Activated T-cell treated with anti-CD3 and anti-CD28 coated beads, Interleukin-2, amount 50 U/mL, for 4 hours (primary cell): ENCODE data around the gene KCNA5. TPM values are rescaled to one million over a fixed set of nuclear protein-coding genes. Genes with fewer than 3 reads are reported as not detected.

Experiments used
- ATAC-seq, 2 donors: fragments of 200-7000 bp; cut with Tn5 transposase; one replicate each; pipeline ENCODE4 v1.10.0; 2021
- DNase-seq: peaks from one replicate; pipeline ENCODE4 v3.0.0-alpha.2; 2020
- H3K27me3 Mint-ChIP-seq: one replicate; pipeline ENCODE4 v1.8.0; 2021; ENCODE audit warnings: low read depth, mixed read lengths
- H3K36me3 Mint-ChIP-seq: one replicate; pipeline ENCODE4 v1.8.0; 2022; ENCODE audit warnings: mixed read lengths; ENCODE audit not compliant: insufficient read depth
- H3K4me1 Mint-ChIP-seq: one replicate; pipeline ENCODE4 v1.8.0; 2021; ENCODE audit warnings: low read depth, mixed read lengths
- H3K4me3 Mint-ChIP-seq: one replicate; pipeline ENCODE4 v1.8.0; 2021; ENCODE audit warnings: mild to moderate bottlenecking, moderate library complexity, mixed read lengths
- H3K9me3 Mint-ChIP-seq: one replicate; pipeline ENCODE4 v1.8.0; 2021; ENCODE audit warnings: mixed read lengths
- total RNA-seq, 3 donors: library from RNA; stranded (reverse); gene quantifications; one replicate each; pipeline ENCODE4 v1.2.1, GENCODE V29; 2021

The KCNA5 gene
- total RNA-seq, 3 donors from 2014 or later = not detected

- Mint-ChIP-seq H3K27me3 (peaks cover 9% of the 10 kb centered on the region), H3K4me3 (no peak overlapping the region), H3K9me3 (no peaks in the 10 kb centered on the region), H3K4me1 (no peaks in the 10 kb centered on the region), H3K36me3 (no peaks in the 10 kb centered on the region)
- no peak for DNase-seq
- no peak for ATAC-seq
Measured at GRCh38 chr12:5036031-5036430, 7.6 kb upstream of the KCNA5 start.

- H3K36me3 Mint-ChIP-seq = no peaks in the 10 kb centered on the region
- peaks cover 18% of the 10 kb centered on the region for H3K27me3 Mint-ChIP-seq
- H3K9me3 Mint-ChIP-seq = no peaks in the 10 kb centered on the region
- DNase-seq = no peak
- no peaks in the 10 kb centered on the region for H3K4me1 Mint-ChIP-seq
- no peak overlapping the region for H3K4me3 Mint-ChIP-seq
- no peak for ATAC-seq
Measured at GRCh38 chr12:5037795-5038357, 5.8 kb upstream of the KCNA5 start.

DNA sequence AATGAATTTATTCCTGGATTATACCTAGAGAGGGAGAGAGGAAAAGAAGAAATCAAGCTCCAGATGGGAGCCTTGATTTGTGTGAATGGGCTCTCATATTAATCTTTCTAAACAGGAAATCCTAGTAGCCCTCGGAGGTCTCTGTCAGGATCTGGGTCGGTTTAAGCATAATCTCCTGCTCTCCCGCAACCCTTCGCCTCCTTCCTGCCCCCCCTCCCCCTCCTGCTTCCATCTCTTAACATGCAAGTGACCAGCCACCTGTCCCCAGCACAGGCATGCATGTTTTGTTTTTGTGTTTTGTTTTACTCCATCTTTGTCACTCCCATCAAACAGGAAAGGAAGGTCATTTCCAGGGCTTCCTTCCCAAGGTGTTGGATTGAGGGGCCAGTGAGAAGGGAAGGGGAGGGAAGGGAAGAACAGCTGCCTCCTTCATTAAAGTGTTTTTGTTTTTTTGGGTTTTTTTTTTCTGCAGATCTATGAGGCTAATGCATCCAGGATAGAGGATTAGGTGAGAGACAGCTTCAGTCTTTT is 4.8 kb upstream of the KCNA5 start:
- H3K27me3 Mint-ChIP-seq = peaks cover 25% of the 10 kb centered on the region
- no peaks in the 10 kb centered on the region for H3K4me1 Mint-ChIP-seq
- H3K4me3 Mint-ChIP-seq = no peak overlapping the region
- no peaks in the 10 kb centered on the region for H3K36me3 Mint-ChIP-seq
- no peaks in the 10 kb centered on the region for H3K9me3 Mint-ChIP-seq
- DNase-seq (no peak), ATAC-seq (no peak)

GRCh38 chr12:5039815-5040214 is 3.9 kb upstream of the KCNA5 start:
- Mint-ChIP-seq H3K27me3 (peaks cover 25% of the 10 kb centered on the region), H3K36me3 (no peaks in the 10 kb centered on the region), H3K4me1 (no peaks in the 10 kb centered on the region), H3K9me3 (no peaks in the 10 kb centered on the region), H3K4me3 (no peak overlapping the region)
- ATAC-seq = no peak
- no peak for DNase-seq

- Mint-ChIP-seq H3K4me3 (no peak overlapping the region), H3K36me3 (no peaks in the 10 kb centered on the region), H3K27me3 (peaks cover 29% of the 10 kb centered on the region), H3K9me3 (no peaks in the 10 kb centered on the region), H3K4me1 (no peaks in the 10 kb centered on the region)
- ATAC-seq = no peak
- DNase-seq = no peak
Measured at GRCh38 chr12:5040368-5040767, 3.3 kb upstream of the KCNA5 start.

GRCh38 chr12:5044420-5045295 is 979 bp downstream of the KCNA5 start:
- Mint-ChIP-seq H3K4me1 (no peaks in the 10 kb centered on the region), H3K9me3 (no peaks in the 10 kb centered on the region), H3K27me3 (peaks cover 31% of the 10 kb centered on the region), H3K4me3 (no peak overlapping the region), H3K36me3 (no peaks in the 10 kb centered on the region)
- DNase-seq = no peak
- no peak for ATAC-seq

DNA sequence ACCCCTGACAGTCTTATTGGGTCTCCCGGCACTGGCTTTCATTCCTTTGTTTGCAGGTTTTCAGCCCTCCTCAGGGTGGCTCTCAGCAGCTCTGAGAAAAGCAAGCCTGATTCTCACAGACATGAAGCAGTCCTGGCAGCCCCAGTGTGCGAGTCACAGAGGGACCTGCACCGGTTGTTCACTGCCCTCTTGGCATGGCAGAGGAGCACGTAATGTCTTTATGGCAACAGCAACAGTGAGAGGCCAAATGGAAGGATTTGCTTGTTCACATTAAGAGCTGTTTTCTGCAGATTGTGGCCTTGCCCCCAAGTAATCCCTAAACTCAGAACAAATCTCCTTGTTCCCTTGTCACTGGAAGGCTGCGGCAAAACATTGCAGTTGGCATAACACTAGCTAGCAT is 3.4 kb downstream of the KCNA5 start:
- no peak for ATAC-seq
- peaks cover 27% of the 10 kb centered on the region for H3K27me3 Mint-ChIP-seq
- no peak for DNase-seq
- H3K36me3 Mint-ChIP-seq = no peaks in the 10 kb centered on the region
- H3K9me3 Mint-ChIP-seq = no peaks in the 10 kb centered on the region
- H3K4me3 Mint-ChIP-seq = no peak overlapping the region
- no peaks in the 10 kb centered on the region for H3K4me1 Mint-ChIP-seq

- Mint-ChIP-seq H3K4me1 (no peaks in the 10 kb centered on the region), H3K36me3 (no peaks in the 10 kb centered on the region), H3K27me3 (peaks cover 22% of the 10 kb centered on the region), H3K4me3 (no peak overlapping the region), H3K9me3 (no peaks in the 10 kb centered on the region)
- ATAC-seq (no peak), DNase-seq (no peak)
Measured at GRCh38 chr12:5047729-5048128, 4.0 kb downstream of the KCNA5 start.

DNA sequence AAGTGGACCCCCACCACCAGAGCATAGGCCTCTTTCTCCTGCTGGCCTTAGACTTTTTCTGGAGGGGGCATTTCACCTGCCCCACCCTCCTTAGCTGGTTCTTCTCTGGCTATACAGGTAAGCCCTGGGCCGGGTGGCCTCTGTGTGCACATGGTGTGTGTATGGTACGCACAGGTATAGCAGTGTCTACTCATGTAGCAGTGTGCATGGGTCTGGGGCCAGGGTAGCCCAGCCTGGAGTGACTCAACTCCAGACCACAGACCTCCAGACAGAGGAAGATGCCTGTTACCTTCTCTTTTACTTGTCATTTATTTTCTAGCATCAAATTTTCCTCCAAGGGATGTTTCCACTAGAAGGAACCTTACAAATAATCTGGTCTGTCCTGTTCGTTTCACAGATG is 6.9 kb downstream of the KCNA5 start:
- Mint-ChIP-seq H3K4me1 (no peaks in the 10 kb centered on the region), H3K27me3 (peaks cover 12% of the 10 kb centered on the region), H3K4me3 (no peak overlapping the region)

DNA sequence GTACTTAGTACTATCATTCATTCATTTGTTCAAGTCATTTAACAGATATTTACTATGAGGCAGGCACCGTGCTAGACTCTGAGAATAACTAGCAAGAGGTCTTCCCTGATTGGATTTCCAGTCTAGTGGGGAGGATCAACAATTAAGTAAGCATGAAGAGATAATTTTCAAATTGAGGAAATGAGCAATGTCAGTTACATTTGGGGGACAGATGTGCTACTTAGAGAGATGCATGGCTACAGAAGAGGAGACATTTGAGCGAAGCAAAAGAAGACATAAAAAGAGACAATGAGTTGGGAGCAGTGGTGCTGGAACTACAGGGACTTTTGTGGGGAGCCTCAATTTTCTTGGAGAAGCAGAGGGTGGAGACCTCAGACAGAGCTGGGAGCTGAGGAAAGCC is 7.7 kb downstream of the KCNA5 start:
- H3K27me3 Mint-ChIP-seq = peaks cover 6% of the 10 kb centered on the region

More for the DNA sequence above, 6.9 kb downstream of the KCNA5 start:
- Mint-ChIP-seq H3K9me3 (no peaks in the 10 kb centered on the region), H3K36me3 (no peaks in the 10 kb centered on the region)
- ATAC-seq (no peak), DNase-seq (no peak)

GRCh38 chr12:5051913-5052312 is 8.2 kb downstream of the KCNA5 start:
- peaks cover 7% of the 10 kb centered on the region for H3K27me3 Mint-ChIP-seq
- H3K9me3 Mint-ChIP-seq = no peaks in the 10 kb centered on the region
- no peak overlapping the region for H3K4me3 Mint-ChIP-seq
- no peak for DNase-seq
- no peaks in the 10 kb centered on the region for H3K36me3 Mint-ChIP-seq
- H3K4me1 Mint-ChIP-seq = no peaks in the 10 kb centered on the region
- ATAC-seq = no peak

More for the DNA sequence above, 7.7 kb downstream of the KCNA5 start:
- Mint-ChIP-seq H3K36me3 (no peaks in the 10 kb centered on the region), H3K4me1 (no peaks in the 10 kb centered on the region), H3K9me3 (no peaks in the 10 kb centered on the region), H3K4me3 (no peak overlapping the region)
- ATAC-seq = no peak
- DNase-seq = no peak

- DNase-seq (no peak), ATAC-seq (no peak)
- H3K4me1 Mint-ChIP-seq = no peaks in the 10 kb centered on the region
- H3K4me3 Mint-ChIP-seq = no peak overlapping the region
- H3K27me3 Mint-ChIP-seq = peaks cover 7% of the 10 kb centered on the region
- no peaks in the 10 kb centered on the region for H3K9me3 Mint-ChIP-seq
- no peaks in the 10 kb centered on the region for H3K36me3 Mint-ChIP-seq
Measured at GRCh38 chr12:5052348-5052747, 8.7 kb downstream of the KCNA5 start.

DNA sequence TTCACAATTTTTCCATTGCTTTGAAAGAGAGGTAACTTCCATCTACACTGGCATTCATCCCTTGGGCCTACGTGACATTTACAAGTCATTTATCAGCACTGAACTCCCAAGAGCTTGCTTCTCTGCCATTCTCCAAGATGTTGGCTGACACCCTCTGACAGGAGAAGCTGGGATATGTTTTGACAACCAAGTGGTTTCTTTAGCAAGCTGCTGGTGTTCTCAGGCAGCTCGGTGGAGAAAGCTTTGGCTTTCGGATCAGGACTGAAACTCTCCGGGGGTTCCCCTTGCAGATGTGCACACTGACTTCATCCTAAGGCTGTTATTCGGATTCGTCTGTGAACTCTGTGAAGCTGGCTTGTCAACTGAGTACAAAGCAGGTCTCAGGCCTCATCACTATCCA is 15.7 kb downstream of the KCNA5 start:
- ATAC-seq = no peak
- Mint-ChIP-seq H3K27me3 (peaks cover 9% of the 10 kb centered on the region), H3K36me3 (no peaks in the 10 kb centered on the region), H3K9me3 (no peaks in the 10 kb centered on the region), H3K4me1 (no peaks in the 10 kb centered on the region), H3K4me3 (no peak overlapping the region)
- DNase-seq = no peak

DNA sequence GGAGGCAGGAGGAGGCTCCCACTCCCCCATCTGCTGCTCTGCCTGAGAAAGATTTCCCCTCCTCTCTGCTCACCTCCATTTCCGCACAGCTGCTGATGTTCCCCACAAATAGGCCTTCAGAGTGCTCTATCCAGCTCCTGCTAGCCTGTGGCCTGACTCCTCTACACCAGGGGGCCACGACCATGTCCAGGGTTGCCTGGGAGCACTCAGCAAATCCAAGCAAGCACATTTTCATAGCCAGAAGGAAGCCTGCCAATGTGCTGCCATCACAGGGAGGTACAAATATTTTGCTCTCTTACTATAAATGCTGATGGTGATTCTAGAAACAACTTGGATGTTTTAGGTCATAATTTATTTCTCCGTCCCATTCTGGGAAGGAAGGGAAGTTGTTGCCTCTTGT is 17.3 kb downstream of the KCNA5 start:
- ATAC-seq = no peak

DNA sequence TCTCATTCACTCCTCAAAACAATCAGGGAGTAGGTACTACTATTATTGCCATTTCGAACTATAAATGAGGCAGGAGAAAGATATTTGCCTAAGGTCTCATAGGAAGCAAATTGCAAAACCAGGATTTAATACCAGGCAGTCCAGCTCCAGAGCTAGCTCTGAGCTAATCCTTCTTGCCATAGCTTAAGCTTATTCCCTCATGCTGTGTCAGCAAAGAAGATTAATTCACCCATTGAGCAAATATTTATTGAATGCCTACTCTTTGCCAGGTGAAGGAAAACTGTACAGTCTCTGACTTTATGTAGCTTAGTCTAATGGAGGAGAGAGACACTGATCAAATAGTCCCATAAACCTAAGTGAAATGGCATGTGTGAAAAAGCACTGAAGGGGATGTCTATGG is 19.5 kb downstream of the KCNA5 start:
- DNase-seq (no peak), ATAC-seq (no peak)
- H3K27me3 Mint-ChIP-seq = peaks cover 4% of the 10 kb centered on the region
- no peaks in the 10 kb centered on the region for H3K9me3 Mint-ChIP-seq
- H3K4me1 Mint-ChIP-seq = no peaks in the 10 kb centered on the region
- no peak overlapping the region for H3K4me3 Mint-ChIP-seq
- H3K36me3 Mint-ChIP-seq = no peaks in the 10 kb centered on the region

More for the DNA sequence above, 17.3 kb downstream of the KCNA5 start:
- peaks cover 7% of the 10 kb centered on the region for H3K27me3 Mint-ChIP-seq
- H3K4me1 Mint-ChIP-seq = no peaks in the 10 kb centered on the region
- DNase-seq = no peak
- H3K9me3 Mint-ChIP-seq = no peaks in the 10 kb centered on the region
- no peaks in the 10 kb centered on the region for H3K36me3 Mint-ChIP-seq
- H3K4me3 Mint-ChIP-seq = no peak overlapping the region
